HG03558 (cell line): ENCODE measurements around the gene PRSS53.
"Not testable (repeated sequence)": the region's sequence is repeated elsewhere in the genome, so short reads cannot be mapped to it uniquely, and the experiment has no call there.

Source experiments
- ATAC-seq: cut with Tn5 transposase; IDR thresholded peaks from one replicate; pipeline ENCODE4 v1.9.1; 2021; ENCODE audit warnings: moderate number of reproducible peaks; ENCODE audit not compliant: unreplicated experiment; ENCODE audit errors: extremely low read depth

Gene PRSS53

DNA sequence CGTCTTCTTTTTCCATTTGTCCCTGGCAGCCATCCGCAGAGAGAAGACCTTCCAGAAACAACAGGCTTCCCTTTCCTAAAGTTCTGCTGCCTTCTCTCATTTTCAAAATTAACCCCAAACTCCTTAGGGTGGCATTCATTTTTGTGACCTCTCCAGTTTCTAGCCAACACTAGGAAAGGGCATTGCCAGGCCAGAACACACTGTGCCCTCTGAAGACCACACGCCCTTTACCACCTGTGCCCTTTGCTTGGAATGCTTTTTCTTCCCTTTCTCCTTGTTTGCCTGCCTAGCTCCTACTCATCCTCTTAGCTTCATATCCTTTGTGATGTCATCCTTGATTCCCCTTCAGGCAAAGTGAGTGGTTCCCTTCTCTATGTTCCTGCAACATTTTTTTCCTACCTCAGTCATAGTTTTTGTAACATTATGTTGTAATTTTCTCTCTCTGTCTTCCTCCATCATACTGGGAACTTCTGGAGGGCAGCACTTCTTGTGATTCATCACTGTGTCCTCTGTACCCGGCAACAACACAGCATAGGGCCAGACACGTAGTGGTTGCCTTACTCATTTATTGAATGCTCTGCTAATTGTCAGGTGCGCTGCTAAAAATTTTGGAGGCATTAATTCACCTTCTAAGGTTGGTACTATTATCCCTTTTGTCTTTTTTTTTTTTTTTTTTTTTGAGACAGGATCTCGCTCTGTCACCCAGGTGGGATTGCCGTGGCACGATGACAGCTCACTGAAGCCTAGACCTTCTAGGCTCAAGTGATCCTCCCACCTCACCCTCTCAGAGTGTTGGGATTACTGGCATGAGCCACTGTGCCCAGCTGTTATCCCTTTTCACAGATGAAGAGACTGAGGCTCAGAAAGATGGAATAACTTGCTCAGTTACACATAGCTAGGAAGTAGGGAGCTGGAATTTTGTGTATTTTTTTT lies 29.7 kb upstream of the PRSS53 start:
- ATAC-seq: no peak

GRCh38 chr16:31117384-31118222 lies 28.9 kb upstream of the PRSS53 start, which contains the start of gene KAT8:
Gene KAT8 (plus strand): TSS chr16:31117664. CDS start chr16:31117682, 18 bp downstream.
- peak; percentile 55 for ATAC-seq

DNA sequence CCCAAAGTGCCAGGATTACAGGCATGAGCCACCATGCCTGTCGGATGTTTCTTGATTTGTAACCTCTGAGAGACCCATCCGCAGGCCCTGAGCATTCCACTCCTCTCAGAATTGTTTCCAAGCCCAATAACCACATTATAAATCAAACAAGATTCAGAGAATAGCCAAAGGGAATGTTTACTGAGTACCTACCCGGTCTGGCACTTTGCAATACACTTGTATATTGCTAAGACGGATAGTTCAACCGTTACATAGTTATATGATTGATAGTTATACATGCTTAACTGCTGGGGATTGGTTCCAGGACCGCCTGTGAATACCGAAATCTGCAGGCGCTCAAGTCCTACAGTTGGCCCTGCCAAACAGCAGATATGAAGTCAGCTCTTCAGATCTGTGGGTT lies 25.7 kb upstream of the PRSS53 start:
- ATAC-seq: no peak

DNA sequence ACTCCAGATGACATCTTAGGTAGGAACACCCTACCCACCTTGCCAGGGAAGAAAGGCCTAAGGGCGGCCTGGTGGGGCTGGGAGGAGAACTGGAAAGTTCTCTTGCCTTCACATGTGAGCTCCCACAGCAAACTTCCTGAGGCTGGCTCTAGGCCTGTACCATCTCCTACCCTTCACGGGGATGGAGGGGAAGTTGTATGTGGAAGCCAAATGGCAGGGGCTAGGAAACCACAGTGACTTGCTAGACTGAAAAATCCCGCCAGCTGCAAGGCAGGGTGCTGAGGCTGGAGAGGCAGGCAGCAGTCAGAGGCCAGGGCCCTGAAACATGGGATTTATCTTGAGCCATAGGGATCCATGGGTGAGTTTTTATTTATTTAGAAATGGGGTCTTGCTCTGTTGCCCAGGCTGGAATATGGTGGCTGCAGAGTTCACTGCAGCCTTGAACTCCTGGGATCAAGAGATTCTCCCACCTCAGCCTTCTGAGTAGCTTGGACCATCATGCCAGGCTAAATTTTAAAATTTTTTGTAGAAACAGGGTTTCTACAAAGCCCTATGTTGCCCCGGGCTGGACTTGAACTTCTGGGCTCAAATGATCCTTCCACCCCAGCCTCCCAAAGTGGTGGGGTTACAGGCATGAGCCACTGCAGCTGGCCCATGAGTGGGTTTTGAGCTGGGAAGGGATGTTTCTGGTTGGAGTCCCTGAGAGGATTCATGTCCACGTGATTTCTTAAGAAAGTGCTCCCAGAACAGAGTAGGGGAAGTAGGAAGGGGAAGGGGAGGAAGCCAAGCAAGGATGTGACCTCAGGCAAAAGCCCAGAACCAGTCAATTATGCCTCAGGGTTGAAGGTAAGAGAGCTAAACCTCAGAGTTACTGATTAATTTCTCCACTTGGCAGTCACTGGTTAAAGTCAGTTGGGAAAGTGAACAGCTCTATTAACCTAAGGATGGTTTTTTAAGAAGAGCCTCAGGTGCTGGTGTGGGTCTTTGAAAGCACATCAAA lies 24.7 kb upstream of the PRSS53 start:
- no peak for ATAC-seq

DNA sequence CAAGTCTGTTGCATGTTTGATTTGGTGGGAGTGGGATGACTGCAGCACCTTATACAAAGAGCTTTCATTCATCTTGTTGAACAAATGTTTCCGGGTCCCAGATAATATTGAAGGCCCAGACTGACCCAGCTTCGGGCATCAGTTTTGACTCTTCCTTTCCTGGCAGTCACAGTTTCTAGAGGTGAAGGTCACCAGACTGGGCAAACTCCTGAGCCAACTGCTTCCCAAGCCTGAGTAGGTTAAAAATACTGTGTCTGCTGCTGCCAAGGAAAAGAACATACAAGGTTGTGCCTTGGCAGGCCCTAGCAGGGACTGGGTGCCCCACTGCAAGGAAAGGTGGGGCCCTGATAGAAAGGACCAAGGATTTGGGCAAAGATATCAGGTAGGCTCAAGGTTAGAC lies 24.0 kb upstream of the PRSS53 start:
- ATAC-seq: no peak

GRCh38 chr16:31111881-31112466 lies 23.2 kb upstream of the PRSS53 start:
- no peak for ATAC-seq

GRCh38 chr16:31110106-31111034 lies 21.6 kb upstream of the PRSS53 start:
- ATAC-seq: no peak

- ATAC-seq: no peak
These were observed 20.9 kb upstream of the PRSS53 start for GRCh38 chr16:31109622-31110021.

GRCh38 chr16:31108794-31109558 lies 20.2 kb upstream of the PRSS53 start:
- ATAC-seq: no peak

DNA sequence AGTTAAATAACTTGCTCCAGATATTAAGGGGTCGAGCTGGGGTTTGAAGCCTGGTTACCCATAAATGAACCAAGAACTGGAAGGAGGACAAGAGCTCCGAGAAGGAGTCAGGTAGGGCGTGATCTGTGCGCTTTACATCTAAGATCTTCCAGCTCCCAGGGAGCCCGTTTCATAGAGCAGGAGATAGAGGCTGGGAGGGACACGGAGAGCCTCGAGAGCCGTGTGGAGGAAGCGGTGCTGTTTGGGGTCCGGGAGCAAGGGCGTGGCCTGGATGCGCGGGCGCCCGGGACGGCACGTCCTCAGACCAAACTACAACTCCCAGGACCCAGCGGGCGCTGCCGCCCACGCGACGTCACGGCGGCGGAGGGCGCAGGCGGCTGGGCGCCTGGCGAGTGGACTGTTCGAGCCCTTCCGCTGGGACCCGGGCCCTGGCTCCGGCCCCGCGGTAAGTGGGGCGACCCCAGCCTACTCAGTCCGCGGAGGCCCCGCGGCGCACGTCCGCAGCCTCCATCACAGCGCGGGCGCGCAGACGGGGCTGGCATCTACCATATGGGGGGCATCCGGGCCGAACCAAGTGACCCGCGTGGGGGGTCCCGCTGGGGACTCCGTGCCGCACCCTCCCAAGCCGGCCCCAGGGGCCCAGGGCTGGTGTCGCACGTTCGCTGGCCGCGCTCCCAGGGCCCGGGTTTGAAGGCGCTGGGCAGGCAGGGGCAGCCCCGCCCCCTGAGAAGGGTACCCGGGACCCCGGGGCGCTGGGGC lies 19.5 kb upstream of the PRSS53 start, which contains the start of gene BCKDK:
Gene BCKDK, plus strand, starts transcription at position 352 of the 759 bp plus-strand sequence. CDS start 838 bp downstream, outside the sequence.
- peak; percentile 58 for ATAC-seq

GRCh38 chr16:31107465-31107867 lies 18.7 kb upstream of the PRSS53 start:
- peak; percentile 43 for ATAC-seq

DNA sequence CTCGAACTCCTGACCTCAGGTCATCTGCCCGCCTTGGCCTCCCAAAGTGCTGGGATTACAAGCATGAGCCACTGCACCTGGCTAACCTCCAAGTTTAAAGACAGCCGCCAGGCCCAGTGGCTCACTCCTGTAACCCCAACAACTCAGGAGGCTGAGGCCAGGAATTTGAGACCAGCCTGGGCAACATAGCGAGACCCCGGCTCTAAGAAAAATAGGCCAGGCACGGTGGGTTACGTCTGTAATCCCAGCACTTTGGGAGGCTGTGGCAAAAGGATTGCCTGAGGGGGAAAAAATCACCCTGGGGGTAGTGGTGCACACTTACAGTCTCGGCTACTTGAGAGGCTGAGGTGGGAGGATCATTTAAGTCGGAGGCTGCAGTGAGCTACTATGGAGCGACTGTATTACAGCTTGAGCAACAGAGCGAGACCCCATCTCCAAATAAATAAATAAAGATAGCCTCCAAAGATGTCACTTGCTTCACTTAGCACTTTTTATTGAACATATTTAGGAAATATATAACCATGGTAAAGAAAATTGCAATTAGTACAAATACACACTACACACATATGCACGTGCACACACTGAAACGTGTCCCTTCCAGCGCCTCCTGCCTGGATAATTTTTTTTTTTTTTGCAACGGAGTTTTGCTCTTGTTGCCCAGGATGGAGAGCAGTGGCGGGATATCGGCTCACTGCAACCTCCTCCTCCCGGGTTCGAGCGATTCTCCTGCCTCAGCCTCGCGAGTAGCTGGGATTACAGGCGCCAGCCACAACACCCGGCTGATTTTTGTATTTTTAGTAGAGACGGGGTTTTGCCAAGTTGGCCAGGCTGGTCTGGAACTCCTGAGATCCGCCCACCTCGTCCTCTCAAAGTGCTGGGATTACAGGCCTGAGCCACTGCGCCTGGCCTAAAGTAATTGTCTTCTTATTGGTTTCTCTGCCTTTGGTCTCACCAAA lies 18.0 kb upstream of the PRSS53 start:
- no peak for ATAC-seq

DNA sequence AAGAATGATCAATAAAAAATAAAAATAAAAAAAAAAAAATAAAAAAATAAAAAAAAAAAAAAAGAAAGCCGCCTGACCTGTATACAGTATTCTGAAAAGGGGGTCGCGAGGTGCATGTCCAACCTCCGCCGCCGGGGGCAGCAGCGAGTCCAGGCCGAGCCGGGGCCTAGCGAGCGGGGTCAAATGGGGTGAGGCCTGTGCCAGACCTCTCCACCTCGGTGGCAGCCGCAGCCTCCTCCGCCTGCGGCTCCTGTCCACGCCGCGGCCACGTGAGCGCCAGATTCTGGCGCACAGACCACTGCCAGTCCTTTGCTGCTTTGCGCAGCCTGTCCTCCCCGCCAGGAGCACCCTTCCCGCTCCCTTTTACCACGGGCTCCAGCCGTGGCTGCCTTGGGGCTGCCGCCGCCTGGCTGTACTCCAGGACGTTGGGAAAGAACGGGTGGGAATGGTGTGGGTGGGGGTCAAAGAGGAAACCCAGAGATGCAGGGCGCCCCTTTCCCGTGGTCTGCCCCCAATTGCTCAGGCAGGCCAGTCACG lies 17.0 kb upstream of the PRSS53 start:
- ATAC-seq: no peak

DNA sequence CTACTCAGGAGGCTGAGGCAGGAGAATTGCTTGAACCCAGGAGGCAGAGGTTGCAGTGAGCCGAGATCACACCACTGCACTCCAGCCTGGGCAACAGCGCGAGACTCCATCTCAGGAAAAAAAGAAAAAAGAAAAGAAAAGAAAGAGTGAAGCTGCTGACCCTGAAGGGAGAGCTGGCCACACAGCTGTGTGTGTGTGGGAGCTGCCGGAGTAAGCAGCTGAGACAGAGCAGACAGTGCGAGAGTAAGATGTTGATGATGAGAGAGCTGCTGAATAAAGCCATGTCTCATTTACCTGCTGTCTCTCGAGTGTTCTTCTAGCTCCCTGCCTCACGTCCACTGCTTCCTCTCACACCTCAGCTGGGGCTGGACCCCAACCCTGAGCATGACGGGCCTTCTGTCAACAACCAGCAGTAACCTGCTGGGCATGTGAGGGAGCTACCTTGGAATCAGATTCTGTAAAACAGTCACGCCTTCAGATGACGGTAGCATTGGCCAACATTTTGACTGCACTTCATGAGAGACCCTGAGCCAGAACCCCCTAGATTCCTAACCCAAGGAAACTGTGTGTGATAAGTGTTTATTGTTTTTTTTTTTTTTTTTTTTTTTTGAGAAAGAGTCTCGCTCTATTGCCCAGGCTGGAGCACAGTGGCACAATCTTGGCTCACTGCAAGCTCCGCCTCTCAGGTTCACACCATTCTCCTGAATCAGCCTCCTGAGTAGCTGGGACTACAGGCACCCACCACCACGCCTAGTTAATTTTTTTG lies 12.3 kb upstream of the PRSS53 start:
- ATAC-seq: not testable (repeated sequence)
